Measurements from ENCODE around the gene ANKS1B.
"Not testable (repeated sequence)": the region's sequence is repeated elsewhere in the genome, so short reads cannot be mapped to it uniquely, and the experiment has no call there.

Gene ANKS1B

DNA sequence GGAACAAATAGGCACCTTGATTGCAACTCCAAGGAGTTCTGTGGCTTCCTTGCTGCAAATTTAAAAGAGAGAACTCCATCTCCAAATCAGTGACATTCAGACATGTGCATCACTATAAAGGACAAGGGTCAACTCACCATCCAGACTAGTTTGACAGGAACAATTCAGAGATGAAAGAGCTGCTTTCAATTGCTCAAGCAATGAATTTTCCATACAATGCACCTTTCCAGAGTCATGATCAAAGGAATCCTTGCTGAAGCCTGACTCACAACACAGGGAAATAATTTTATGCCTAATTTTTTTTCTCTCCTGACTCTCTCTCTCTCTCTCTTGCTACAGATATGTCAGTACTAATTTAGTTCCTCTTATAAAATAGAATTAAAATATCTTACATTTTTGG, 717.7 kb downstream of the ANKS1B start:
- no peak for DNase-seq (ENCODE audit: low spot score)

DNA sequence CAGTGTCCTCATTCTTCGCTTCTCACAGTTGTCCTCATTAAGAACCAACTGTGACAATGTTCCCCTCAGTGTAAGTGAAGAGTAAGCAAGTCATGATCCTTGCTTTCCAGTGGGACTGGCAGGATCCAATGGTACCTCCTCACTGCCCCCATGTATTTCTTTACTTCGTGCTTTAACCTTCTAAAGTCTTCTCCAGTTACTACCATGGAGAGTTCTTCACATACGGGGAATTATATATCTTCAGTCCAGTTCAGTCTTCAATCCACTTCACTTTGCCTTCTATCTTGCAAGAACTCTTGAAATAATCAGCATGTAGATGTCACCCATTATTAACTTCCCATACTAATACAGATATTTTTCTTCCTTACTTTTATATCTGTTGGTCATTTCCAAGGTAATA, 719.1 kb downstream of the ANKS1B start:
- DNase-seq (ENCODE audit: low spot score) = no peak

GRCh38 chr12:99261256-99261655, 723.5 kb downstream of the ANKS1B start:
- no peak for DNase-seq (ENCODE audit: low spot score)

DNA sequence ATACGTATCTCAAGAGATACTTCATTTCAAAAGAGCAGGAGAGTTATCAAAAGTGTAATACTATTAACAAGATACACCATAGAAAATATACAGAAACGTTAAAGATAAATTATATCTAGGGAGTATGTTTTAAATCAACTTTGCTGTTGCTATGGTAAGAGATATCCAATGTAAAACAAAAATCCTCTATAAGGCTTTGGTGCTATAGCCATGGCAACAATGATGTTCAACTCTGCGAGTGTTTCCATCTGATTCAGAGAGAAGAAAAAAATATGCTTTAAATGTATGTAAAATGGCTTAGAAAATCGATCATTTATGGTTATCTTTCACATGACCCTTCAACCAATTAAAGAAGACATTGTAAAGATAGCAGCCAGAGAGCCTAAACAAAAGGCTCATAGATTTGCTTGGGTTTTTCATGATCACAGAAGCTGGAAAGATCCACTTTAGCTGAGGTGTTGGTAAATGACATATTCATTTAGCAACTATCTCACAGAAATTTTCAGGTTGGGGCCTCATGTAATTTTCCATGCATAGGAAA, 724.2 kb downstream of the ANKS1B start:
- no peak for DNase-seq (ENCODE audit: low spot score)

- DNase-seq (ENCODE audit: low spot score) = no peak
These were observed 725.4 kb downstream of the ANKS1B start for GRCh38 chr12:99259040-99259934.

DNA sequence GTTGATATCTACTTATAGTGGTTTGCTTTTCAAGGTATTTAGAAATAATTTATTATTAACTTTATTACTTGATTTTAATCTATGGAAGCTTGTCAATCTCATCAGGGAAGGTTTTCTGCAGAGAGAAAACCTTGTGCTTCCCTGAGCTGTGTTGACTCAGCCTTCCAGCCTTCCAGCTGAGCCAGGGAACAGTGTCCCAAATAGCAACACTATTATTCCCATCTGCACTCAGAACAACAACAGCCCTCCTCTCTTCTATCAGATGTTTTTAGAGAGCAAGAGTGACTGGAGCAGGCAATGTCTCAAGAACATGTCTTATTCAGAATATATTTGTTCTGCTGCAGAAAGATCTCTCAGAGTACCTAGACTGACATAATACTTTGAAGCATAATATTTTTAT, 727.1 kb downstream of the ANKS1B start:
- DNase-seq (ENCODE audit: low spot score) = no peak

GRCh38 chr12:99253068-99253467, 731.7 kb downstream of the ANKS1B start:
- no peak for DNase-seq (ENCODE audit: low spot score)

GRCh38 chr12:99250091-99250490, 734.6 kb downstream of the ANKS1B start:
- no peak for DNase-seq (ENCODE audit: low spot score)

DNA sequence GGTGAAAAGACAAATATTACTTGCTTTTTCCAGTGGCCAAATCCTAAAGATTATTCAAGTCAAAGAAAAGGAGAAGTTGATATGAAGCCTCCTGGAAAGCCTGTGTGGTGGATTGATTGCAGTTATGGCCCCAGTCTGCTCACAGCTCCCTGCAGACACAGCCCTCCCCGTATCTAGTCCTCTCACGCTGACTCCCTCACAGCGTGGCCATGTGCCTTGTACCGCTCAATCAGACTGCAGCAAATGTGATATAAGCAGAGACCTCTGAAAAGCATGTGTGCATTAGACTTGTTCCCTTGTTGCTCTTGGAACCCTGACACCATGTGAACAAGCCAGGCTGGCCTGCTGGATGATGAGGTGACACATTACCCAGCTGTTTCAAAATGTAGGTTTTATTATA, 735.2 kb downstream of the ANKS1B start:
- DNase-seq (ENCODE audit: low spot score) = no peak

DNA sequence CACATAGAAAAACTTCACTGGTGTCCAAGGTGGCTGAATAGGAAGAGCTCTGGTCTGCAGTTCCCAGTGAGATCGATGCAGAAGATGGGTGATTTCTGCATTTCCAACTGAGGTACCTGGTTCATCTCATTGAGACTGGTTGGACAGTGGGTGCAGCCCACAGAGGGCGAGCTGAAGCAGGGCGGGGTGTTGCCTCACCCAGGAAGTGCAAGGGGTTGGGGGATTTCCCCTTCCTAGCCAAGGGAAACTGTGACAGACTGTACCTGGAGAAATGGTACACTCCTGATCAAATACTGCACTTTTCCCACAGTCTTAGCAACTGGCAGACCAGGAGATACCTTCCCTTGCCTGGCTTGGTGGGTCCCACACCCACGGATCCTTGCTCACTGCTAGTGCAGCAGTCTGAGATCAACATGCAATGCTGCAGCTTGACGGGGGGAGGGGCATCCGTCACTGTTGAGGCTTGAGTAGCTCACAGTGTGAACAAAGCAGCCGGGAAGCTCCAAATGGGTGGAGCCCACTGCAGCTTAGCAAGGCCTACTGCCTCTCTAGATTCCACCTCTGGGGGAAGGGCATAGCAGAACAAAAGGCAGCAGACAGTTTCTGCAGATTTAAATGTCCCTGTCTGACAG, 746.7 kb downstream of the ANKS1B start:
- DNase-seq (ENCODE audit: low spot score) = not testable (repeated sequence)

- DNase-seq (ENCODE audit: low spot score) = no peak
These were observed 749.4 kb downstream of the ANKS1B start for GRCh38 chr12:99235381-99235780.

GRCh38 chr12:99234702-99235101, 750.0 kb downstream of the ANKS1B start:
- DNase-seq (ENCODE audit: low spot score) = no peak

DNA sequence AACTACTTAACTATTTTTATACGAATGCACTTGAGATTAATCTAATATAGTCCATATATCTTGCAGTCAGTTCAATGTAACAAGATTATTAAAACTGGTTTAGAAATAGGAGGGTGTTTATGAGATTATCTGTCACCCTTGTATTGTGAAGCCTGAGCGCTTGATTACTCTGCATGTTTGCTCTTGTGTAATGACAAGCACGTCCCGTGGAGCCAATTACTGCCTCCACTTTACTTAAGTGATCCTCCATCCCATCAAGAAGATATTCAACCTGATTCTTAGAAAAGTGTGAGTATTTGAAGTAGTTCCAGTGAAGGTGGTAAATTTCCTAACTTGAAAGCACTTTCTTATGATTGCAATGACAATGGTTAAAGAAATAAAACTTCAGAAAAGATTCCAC, 752.4 kb downstream of the ANKS1B start:
- no peak for DNase-seq (ENCODE audit: low spot score)

DNA sequence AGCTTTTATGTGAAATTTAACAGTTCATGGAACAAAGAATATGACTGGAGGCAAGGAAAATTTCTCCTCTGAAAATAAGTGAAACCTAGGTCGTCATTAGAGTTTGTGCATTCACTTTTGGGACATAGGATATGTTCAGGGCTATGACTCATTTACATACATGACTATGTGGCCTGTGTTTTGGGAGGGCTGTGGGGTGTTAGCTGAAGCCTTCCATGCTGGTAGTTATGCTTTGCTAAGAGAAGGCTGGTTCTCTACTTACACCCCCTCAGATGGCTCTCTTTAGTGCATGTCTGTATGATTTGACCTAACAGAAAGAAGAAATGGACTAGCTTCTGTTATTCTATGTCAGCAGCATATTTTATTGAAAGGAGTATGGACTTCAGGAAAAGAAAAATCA, 753.7 kb downstream of the ANKS1B start:
- DNase-seq (ENCODE audit: low spot score) = no peak

DNA sequence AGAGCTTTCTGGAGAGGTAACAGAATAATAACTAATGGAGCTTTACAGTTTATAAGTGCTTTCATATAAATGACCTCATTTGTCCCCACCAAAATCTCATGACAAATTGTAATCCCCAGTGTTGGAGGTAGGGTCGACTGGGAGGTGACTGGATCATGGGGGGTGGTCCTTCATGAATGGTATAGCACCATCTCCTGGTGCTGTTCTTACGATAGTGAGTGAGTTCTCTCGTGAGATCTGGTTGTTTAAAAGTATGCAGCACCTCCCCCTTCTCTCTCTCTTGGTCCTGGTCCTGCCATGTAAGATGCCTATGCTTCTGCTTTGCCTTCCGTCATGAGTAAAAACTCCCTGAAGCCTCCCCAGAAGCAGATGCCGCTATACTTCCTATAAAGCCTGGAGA, 760.5 kb downstream of the ANKS1B start:
- no peak for DNase-seq (ENCODE audit: low spot score)

DNA sequence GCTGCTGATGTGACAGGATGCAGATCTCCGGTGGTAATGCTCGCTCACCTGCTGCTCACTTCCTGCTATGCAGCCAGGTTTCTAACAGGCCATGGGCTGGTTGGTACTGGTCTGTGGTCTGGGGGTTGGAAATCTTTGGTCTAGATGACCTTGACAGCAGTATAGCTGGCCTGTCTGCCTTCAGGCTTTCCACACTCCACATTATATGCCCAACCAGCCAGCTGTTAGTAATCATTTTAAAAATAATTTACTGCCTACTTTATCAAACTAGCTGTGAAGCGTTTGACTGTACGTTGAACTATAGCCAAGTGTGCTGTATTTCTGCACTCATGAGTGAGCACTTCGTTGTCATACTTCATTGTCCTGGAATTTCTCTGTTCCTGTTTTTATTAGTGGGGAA, 761.2 kb downstream of the ANKS1B start:
- DNase-seq (ENCODE audit: low spot score) = no peak

DNA sequence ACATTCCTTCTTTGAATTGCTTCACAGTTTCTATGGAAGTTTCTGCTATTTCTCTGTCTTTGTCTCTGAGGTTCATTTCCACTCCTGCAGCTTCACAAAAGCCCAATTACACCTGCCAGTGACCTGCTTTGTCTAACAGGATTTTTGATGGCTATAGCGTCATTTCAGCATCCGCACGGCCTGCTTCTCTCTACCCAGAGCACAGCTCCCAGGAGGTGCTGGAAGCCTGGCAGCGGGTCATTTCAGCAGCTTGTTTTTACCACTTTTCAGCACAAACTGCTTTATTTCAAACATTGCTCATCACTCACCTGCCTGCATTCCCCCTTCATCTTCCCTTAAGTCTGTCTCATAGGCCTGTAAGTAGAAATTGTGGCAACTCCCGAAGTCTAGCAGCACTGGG, 771.7 kb downstream of the ANKS1B start:
- DNase-seq (ENCODE audit: low spot score) = no peak

- no peak for DNase-seq (ENCODE audit: low spot score)
These were observed 772.5 kb downstream of the ANKS1B start for GRCh38 chr12:99212275-99212674.

DNA sequence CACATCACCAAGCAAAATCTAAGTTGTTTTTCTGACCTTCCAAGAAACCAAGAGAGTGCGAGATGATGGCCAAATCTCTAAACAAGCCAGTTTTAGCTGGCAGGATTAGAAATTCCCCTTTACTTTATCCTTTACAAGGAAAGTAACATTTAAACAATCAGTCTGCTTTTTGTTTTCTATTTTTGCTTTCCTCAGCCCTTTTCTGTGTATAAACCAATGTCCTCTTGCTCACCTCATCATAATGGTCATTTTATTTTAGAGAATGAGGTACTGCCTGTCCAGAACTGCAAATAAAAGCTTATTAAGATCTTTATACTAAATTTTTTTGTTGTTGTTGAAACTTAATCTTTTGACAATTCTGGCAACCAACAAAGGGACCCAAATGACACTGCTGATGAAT, 779.6 kb downstream of the ANKS1B start:
- DNase-seq (ENCODE audit: low spot score) = no peak

DNA sequence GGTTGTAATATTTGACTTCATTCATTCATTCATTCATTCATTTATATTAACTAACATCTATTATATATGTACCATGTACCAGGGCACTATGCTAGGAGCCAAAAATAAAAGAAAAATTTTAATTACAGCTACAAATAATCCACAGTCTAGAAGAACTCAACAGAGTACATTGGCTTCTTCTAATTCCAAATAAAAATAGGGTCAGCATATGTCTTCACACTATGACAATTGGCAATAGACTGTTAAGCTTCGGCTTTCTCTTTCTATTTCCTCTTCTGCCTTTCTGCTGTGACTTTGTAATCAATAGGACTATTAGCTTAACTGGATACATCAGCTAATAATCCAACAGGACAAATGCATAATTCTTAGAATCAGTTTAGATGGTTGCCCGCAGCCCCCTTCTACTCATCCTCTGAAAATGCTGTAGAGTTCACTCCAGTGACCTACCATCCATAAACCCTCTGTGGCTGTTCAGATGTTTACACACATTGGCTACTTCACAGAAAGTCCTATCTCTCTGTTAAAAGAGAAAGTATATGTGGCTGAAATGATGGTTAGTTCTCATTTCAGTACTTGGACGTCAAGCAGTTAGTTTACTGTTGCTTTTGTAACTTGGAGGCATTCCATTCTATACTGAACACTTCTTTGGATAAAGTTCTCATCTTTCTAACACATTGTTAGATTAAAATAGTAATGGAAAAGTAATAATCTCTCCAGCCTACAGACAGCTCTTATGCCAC, 782.7 kb downstream of the ANKS1B start:
- DNase-seq (ENCODE audit: low spot score) = no peak

DNA sequence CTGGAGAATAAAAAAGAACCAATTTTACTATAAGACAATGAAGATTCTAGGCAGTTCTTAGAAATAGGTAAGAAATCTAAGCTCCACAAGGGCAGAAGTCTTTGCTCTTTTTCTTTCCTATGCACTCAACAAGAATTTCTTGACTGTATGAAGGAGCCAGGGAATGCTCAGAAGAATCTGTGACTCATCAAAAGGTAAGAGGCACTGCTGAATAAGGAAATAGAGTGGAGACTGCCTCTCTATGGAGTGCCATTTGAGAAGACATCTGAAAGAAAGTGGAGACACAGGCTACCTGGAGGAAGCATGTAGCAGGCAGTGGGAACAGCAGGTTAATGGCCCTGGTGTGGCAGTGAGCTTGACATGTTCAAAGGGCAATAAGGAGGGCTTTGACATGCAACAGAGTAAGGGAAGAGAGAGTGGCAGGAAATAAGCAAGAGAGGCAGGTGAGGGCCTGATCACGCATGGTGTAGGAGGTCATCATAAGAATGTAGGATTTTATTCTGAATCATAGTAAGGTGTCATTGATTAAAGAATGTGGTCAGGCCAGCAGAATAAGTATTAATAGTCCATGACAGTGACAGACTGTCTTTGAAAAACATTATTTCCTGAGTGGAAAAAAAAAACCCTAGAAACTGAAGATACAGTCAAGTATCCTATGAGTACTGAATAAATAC, 783.9 kb downstream of the ANKS1B start:
- no peak for DNase-seq (ENCODE audit: low spot score)

DNA sequence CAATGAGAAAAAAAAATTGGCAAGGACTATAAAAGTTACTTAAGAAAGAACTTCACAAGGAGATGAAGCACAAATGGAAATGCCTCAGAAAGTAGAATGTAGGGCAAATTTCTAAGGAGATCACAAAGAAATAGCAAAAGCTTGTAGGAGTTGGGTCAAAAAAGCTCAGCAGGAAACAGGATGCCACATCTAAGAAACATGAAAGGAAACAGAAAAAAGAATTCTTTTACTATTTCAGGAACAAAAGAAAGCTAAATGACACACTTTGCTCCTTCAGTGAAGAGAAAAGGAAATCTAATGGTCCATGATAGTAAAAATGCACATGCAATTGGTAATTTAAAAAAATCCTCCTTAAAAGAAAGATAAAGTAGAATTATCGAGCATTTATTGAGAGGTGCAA, 789.3 kb downstream of the ANKS1B start:
- no peak for DNase-seq (ENCODE audit: low spot score)
